ENCODE results near the gene DAPK1. TPM values are rescaled to one million over a fixed set of nuclear protein-coding genes. Genes with fewer than 3 reads are reported as not detected.

The DAPK1 gene
- total RNA-seq, 4 donors from 2014 or later = 8.8 to 18.3 (median 9.9) TPM

GRCh38 chr9:87568401-87568800, 70.7 kb downstream of the DAPK1 start:
- intact Hi-C loops (cut with DNase I; ENCODE audit: low total_unique reads) = no loop called here
- H3K4me3 ChIP-seq (ENCODE audit: low read depth, poor library complexity, severe bottlenecking) = no peak overlapping the region
- TF ChIP-seq CTCF (IDR thresholded peaks at IDR 0.05) = no peak
- TF ChIP-seq POLR2A (IDR thresholded peaks at IDR 0.05) = no peak
- DNase-seq (ENCODE audit: low spot score in 2 of 2) = no peak
- WGBS, 2 donors = 88 to 90% methylated on average over 3 of the region's 3 CpGs

GRCh38 chr9:87569008-87569509, 71.4 kb downstream of the DAPK1 start:
- 75 to 91% methylated on average over 6 of the region's 6 CpGs for WGBS, 2 donors
- no peak for DNase-seq (ENCODE audit: low spot score in 2 of 2)
- H3K4me3 ChIP-seq (ENCODE audit: low read depth, poor library complexity, severe bottlenecking) = no peak overlapping the region
- intact Hi-C loops (cut with DNase I; ENCODE audit: low total_unique reads) = no loop called here
- TF ChIP-seq POLR2A (IDR thresholded peaks at IDR 0.05) (no peak), CTCF (IDR thresholded peaks at IDR 0.05) (no peak)

- no peak overlapping the region for H3K4me3 ChIP-seq (ENCODE audit: low read depth, poor library complexity, severe bottlenecking)
- DNase-seq (ENCODE audit: low spot score in 2 of 2) = no peak
- intact Hi-C loops (cut with DNase I; ENCODE audit: low total_unique reads) = no loop called here
- WGBS, 2 donors = 37 to 45% methylated on average over 5 of the region's 5 CpGs
- TF ChIP-seq CTCF (IDR thresholded peaks at IDR 0.05) (no peak), POLR2A (IDR thresholded peaks at IDR 0.05) (no peak)
Measured at GRCh38 chr9:87569518-87569917, 71.9 kb downstream of the DAPK1 start.

GRCh38 chr9:87570000-87570908, 72.6 kb downstream of the DAPK1 start:
- no peak for DNase-seq (ENCODE audit: low spot score in 2 of 2)
- no peak overlapping the region for H3K4me3 ChIP-seq (ENCODE audit: low read depth, poor library complexity, severe bottlenecking)
- WGBS, 2 donors = 69 to 80% methylated on average over 3 of the region's 3 CpGs
- no peak for TF ChIP-seq POLR2A (IDR thresholded peaks at IDR 0.05)
- TF ChIP-seq CTCF (IDR thresholded peaks at IDR 0.05) = no peak
- intact Hi-C loops (cut with DNase I; ENCODE audit: low total_unique reads) = no loop called here

- no peak overlapping the region for H3K4me3 ChIP-seq (ENCODE audit: low read depth, poor library complexity, severe bottlenecking)
- intact Hi-C loops (cut with DNase I; ENCODE audit: low total_unique reads) = no loop called here
- DNase-seq (ENCODE audit: low spot score in 2 of 2) = no peak
- 93 to 96% methylated on average over 6 of the region's 6 CpGs for WGBS, 2 donors
- TF ChIP-seq POLR2A (IDR thresholded peaks at IDR 0.05) (no peak), CTCF (IDR thresholded peaks at IDR 0.05) (no peak)
Measured at GRCh38 chr9:87572719-87573118, 75.1 kb downstream of the DAPK1 start.
